GM18870 (cell line): ENCODE data around the gene MEI4.
"Not testable (repeated sequence)": the region's sequence is repeated elsewhere in the genome, so short reads cannot be mapped to it uniquely, and the experiment has no call there.

ENCODE experiments used
- ATAC-seq: cut with Tn5 transposase; IDR thresholded peaks from one replicate; pipeline ENCODE4 v1.9.1; 2021; ENCODE audit warnings: moderate library complexity; ENCODE audit not compliant: unreplicated experiment

The MEI4 gene

GRCh38 chr6:77812304-77812703, 159.5 kb downstream of the MEI4 start:
- ATAC-seq, result no peak

GRCh38 chr6:77813090-77813489, 160.3 kb downstream of the MEI4 start:
- ATAC-seq, result no peak

- ATAC-seq, result no peak
Observed at GRCh38 chr6:77814119-77814518, 161.3 kb downstream of the MEI4 start.

- ATAC-seq, result no peak
Observed at GRCh38 chr6:77815531-77815930, 162.7 kb downstream of the MEI4 start.

- ATAC-seq, result no peak
Observed at GRCh38 chr6:77816766-77817270, 164.0 kb downstream of the MEI4 start.

- no peak for ATAC-seq
Observed at GRCh38 chr6:77822265-77822664, 169.4 kb downstream of the MEI4 start.

GRCh38 chr6:77825204-77825603, 172.4 kb downstream of the MEI4 start:
- ATAC-seq, result no peak

- no peak for ATAC-seq
Observed at GRCh38 chr6:77829736-77830135, 176.9 kb downstream of the MEI4 start.

- ATAC-seq, result not testable (repeated sequence)
Observed at GRCh38 chr6:77833749-77834148, 180.9 kb downstream of the MEI4 start.

GRCh38 chr6:77834591-77834996, 181.8 kb downstream of the MEI4 start:
- no peak for ATAC-seq

GRCh38 chr6:77837034-77837784, 184.4 kb downstream of the MEI4 start:
- no peak for ATAC-seq

- no peak for ATAC-seq
Observed at GRCh38 chr6:77839292-77839691, 186.5 kb downstream of the MEI4 start.

- no peak for ATAC-seq
Observed at GRCh38 chr6:77844822-77845221, 192.0 kb downstream of the MEI4 start.

- no peak for ATAC-seq
Observed at GRCh38 chr6:77853401-77853800, 200.6 kb downstream of the MEI4 start.

- ATAC-seq, result no peak
Observed at GRCh38 chr6:77856391-77856790, 203.6 kb downstream of the MEI4 start.

- no peak for ATAC-seq
Observed at GRCh38 chr6:77857421-77857820, 204.6 kb downstream of the MEI4 start.

GRCh38 chr6:77876300-77876699, 223.5 kb downstream of the MEI4 start:
- ATAC-seq, result no peak

GRCh38 chr6:77879527-77879926, 226.7 kb downstream of the MEI4 start:
- ATAC-seq, result no peak

GRCh38 chr6:77880501-77880900, 227.7 kb downstream of the MEI4 start:
- ATAC-seq, result no peak

GRCh38 chr6:77883851-77884250, 231.0 kb downstream of the MEI4 start:
- no peak for ATAC-seq

- no peak for ATAC-seq
Observed at GRCh38 chr6:77893391-77893790, 240.6 kb downstream of the MEI4 start.

- no peak for ATAC-seq
Observed at GRCh38 chr6:77906070-77906469, 253.2 kb downstream of the MEI4 start.

GRCh38 chr6:77910826-77911225, 258.0 kb downstream of the MEI4 start:
- ATAC-seq, result no peak
